Middle frontal gyrus (tissue), 1 donor: ENCODE data around the gene CARS2.
"Not testable (repeated sequence)": the region's sequence is repeated elsewhere in the genome, so short reads cannot be mapped to it uniquely, and the experiment has no call there.

Experiments used
- DNase-seq: peaks from one replicate; pipeline ENCODE4 v3.0.0-alpha.2; 2015; ENCODE audit warnings: low spot score; ENCODE audit errors: extremely low spot score

Gene CARS2

GRCh38 chr13:110683203-110683883 is 22.6 kb downstream of the CARS2 start:
- DNase-seq, result no peak

GRCh38 chr13:110682746-110683145 is 23.2 kb downstream of the CARS2 start:
- DNase-seq, result no peak

GRCh38 chr13:110681868-110682550 is 23.9 kb downstream of the CARS2 start:
- no peak for DNase-seq

GRCh38 chr13:110680852-110681251 is 25.1 kb downstream of the CARS2 start:
- DNase-seq, result no peak

GRCh38 chr13:110677731-110678545 is 28.0 kb downstream of the CARS2 start:
- DNase-seq, result no peak

GRCh38 chr13:110676595-110677587 is 29.0 kb downstream of the CARS2 start:
- no peak for DNase-seq

- DNase-seq, result not testable (repeated sequence)
These were observed 36.1 kb downstream of the CARS2 start for GRCh38 chr13:110669814-110670213.

- DNase-seq, result no peak
These were observed 36.9 kb downstream of the CARS2 start for GRCh38 chr13:110669036-110669435.

GRCh38 chr13:110666255-110666533 is 39.7 kb downstream of the CARS2 start:
- DNase-seq, result no peak

GRCh38 chr13:110665491-110666254 is 40.2 kb downstream of the CARS2 start:
- no peak for DNase-seq

- no peak for DNase-seq
These were observed 41.2 kb downstream of the CARS2 start for GRCh38 chr13:110664673-110665072.

GRCh38 chr13:110664041-110664440 is 41.9 kb downstream of the CARS2 start:
- no peak for DNase-seq

- DNase-seq, result no peak
These were observed 42.4 kb downstream of the CARS2 start for GRCh38 chr13:110663491-110663890.

- no peak for DNase-seq
These were observed 43.0 kb downstream of the CARS2 start for GRCh38 chr13:110662777-110663443.

- no peak for DNase-seq
These were observed 43.8 kb downstream of the CARS2 start for GRCh38 chr13:110662091-110662490.

- no peak for DNase-seq
These were observed 44.7 kb downstream of the CARS2 start for GRCh38 chr13:110661256-110661655.

- DNase-seq, result not testable (repeated sequence)
These were observed 47.6 kb downstream of the CARS2 start for GRCh38 chr13:110658218-110658911.

- DNase-seq, result no peak
These were observed 48.7 kb downstream of the CARS2 start for GRCh38 chr13:110657196-110657595.

- no peak for DNase-seq
These were observed 52.1 kb downstream of the CARS2 start for GRCh38 chr13:110653851-110654250.
